ENCODE results near the gene CCDC40. TPM values are rescaled to one million over a fixed set of nuclear protein-coding genes. Genes with fewer than 3 reads are reported as not detected.

The CCDC40 gene
- total RNA-seq, 2 donors from 2014 or later, result 3.0 to 9.3 TPM

DNA sequence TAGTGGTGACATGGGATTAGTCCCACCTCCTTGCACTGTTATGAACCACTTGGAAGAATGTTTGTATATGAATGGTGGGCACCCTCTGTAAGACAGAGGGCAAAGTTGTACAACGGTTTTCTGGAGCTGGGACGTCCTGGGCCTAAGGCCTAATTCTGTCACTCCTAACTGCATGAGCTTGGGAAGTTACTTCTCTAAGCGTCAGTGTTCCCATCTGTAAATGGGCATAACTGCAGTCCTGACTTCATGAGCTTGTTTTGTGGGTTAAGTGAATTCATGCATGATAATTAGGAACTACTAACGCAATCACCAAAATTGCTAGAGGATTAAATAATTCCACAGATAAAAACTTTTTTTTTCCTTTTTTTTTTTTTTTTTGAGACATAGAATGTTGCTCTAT, 2.6 kb upstream of the CCDC40 start:
- Histone ChIP-seq H3K4me1 (peaks cover 0 to 37% of the 10 kb centered on the region in 2 donors), H3K27ac (no peak overlapping the region), H3K27me3 (no peaks in the 10 kb centered on the region), H3K9me3 (no peaks in the 10 kb centered on the region), H3K4me3 (no peak overlapping the region), H3K36me3 (no peaks in the 10 kb centered on the region)
- no peak for DNase-seq (ENCODE audit: low spot score)
- no peak for TF ChIP-seq CTCF (IDR thresholded peaks at IDR 0.05)

GRCh38 chr17:80034791-80035686, 1.4 kb upstream of the CCDC40 start:
- DNase-seq (ENCODE audit: low spot score), result no peak
- Histone ChIP-seq H3K27ac (peak overlapping the region; percentile 82), H3K27me3 (no peaks in the 10 kb centered on the region), H3K9me3 (no peaks in the 10 kb centered on the region), H3K4me1 (peaks cover 0 to 25% of the 10 kb centered on the region in 2 donors), H3K36me3 (no peaks in the 10 kb centered on the region), H3K4me3 (peak overlapping the region; percentile 89)
- no peak for TF ChIP-seq CTCF (IDR thresholded peaks at IDR 0.05)

- no peak for TF ChIP-seq CTCF (IDR thresholded peaks at IDR 0.05)
These were observed 830 bp upstream of the CCDC40 start, which contains the start of gene TBC1D16 for GRCh38 chr17:80035687-80035936. Gene TBC1D16, minus strand, starts transcription at chr17:80035872. Its CDS starts 22,325 bp downstream, at chr17:80013547.

GRCh38 chr17:80036715-80037477, 454 bp downstream of the CCDC40 start:
- Histone ChIP-seq H3K27me3 (no peaks in the 10 kb centered on the region), H3K27ac (peak overlapping the region; percentile 91 to 92), H3K36me3 (peaks cover under 1% of the 10 kb centered on the region), H3K4me1 (peaks cover 0 to 16% of the 10 kb centered on the region in 2 donors), H3K9me3 (no peaks in the 10 kb centered on the region), H3K4me3 (peak overlapping the region; percentile 89)
- no peak for DNase-seq (ENCODE audit: low spot score)
- TF ChIP-seq CTCF (IDR thresholded peaks at IDR 0.05), result no peak

More at GRCh38 chr17:80035687-80035936, 830 bp upstream of the CCDC40 start, which contains the start of gene TBC1D16:
- DNase-seq (ENCODE audit: low spot score), result no peak
- peaks cover 0 to 19% of the 10 kb centered on the region in 2 donors for H3K4me1 ChIP-seq
- no peaks in the 10 kb centered on the region for H3K36me3 ChIP-seq
- peak within 1 kb of the TSS; percentile 89 for H3K4me3 ChIP-seq
- no peaks in the 10 kb centered on the region for H3K9me3 ChIP-seq
- H3K27ac ChIP-seq, result peak within 1 kb of the TSS; percentile 91 to 92
- no peaks in the 10 kb centered on the region for H3K27me3 ChIP-seq

- Histone ChIP-seq H3K4me3 (no peak overlapping the region), H3K4me1 (no peaks in the 10 kb centered on the region), H3K27ac (no peak overlapping the region), H3K36me3 (peaks cover 8% of the 10 kb centered on the region), H3K9me3 (no peaks in the 10 kb centered on the region), H3K27me3 (no peaks in the 10 kb centered on the region)
- DNase-seq (ENCODE audit: low spot score), result no peak
- no peak for TF ChIP-seq CTCF (IDR thresholded peaks at IDR 0.05)
These were observed 7.5 kb downstream of the CCDC40 start for GRCh38 chr17:80043963-80044362.

Measured in right atrium auricular region (tissue), 2 donors.